GM12872 (cell line): ENCODE data around the gene CCDC6.

Experiments
- CTCF ChIP-seq: IDR thresholded peaks from 3 replicates; pipeline ENCODE4 v1.5.1; 2011; ENCODE audit warnings: low read depth, mild to moderate bottlenecking, low read length, moderate library complexity; ENCODE audit not compliant: insufficient read depth

Gene CCDC6

GRCh38 chr10:59904426-59905065 is 1.8 kb downstream of the CCDC6 start:
- no peak for TF ChIP-seq CTCF

GRCh38 chr10:59903871-59904270 is 2.5 kb downstream of the CCDC6 start:
- no peak for TF ChIP-seq CTCF

- no peak for TF ChIP-seq CTCF
Observed at GRCh38 chr10:59902016-59902415, 4.3 kb downstream of the CCDC6 start.

- TF ChIP-seq CTCF, result no peak
Observed at GRCh38 chr10:59901470-59901869, 4.9 kb downstream of the CCDC6 start.

- TF ChIP-seq CTCF, result no peak
Observed at GRCh38 chr10:59900048-59900727, 6.2 kb downstream of the CCDC6 start.

- TF ChIP-seq CTCF, result no peak
Observed at GRCh38 chr10:59898125-59898835, 8.1 kb downstream of the CCDC6 start.

GRCh38 chr10:59896191-59896590 is 10.2 kb downstream of the CCDC6 start:
- no peak for TF ChIP-seq CTCF
